ENCODE measurements around the gene CATSPER1.

CATSPER1 gene

DNA sequence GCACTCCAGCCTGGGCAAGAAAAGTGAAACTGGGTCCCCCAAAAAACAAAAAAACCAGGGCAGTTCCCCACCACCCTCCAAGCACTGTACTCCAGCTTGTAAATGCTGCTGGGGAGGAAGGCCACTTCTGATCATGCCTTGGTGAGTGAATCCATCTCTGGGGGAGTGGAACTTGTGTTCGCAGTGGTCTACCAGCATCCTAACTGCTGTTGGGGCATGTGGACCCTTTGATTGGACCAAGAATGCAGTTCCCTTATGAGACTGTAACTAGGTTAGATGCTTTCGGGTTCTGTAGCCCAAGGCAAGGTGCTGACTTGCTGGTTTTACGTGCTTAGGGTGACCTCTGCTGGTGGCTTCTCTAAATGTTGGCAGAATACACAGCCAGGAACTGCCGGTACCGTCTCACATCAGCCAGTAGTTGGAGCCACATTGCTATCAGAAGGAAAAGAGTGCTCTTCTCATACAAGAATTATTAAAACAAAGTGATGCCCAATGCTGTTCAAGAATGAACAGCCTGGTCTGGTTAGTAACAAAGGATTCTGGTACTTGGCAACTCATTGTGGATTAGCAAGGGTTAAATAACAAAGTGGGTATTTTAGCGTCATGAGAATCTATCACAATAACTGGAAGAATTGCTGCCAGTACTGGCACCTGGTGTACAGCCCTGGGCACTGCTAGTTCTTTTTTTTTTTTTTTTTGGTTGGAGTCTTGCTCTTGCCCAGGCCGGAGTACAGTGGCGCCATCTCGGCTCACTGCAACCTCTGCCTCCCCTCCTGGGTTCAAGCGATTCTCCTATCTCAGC, 37.3 kb downstream of the CATSPER1 start:
- no peak overlapping the region for H2AFZ ChIP-seq
- peak overlapping the region; percentile 15 for H3K27ac ChIP-seq
- H3K9me3 ChIP-seq (ENCODE audit: control insufficient read depth, low read length): no peaks in the 10 kb centered on the region
- H3K27me3 ChIP-seq (ENCODE audit: control insufficient read depth, insufficient read depth, low read length): no peaks in the 10 kb centered on the region
- H3K4me1 ChIP-seq: no peaks in the 10 kb centered on the region
- TF ChIP-seq, protein P1, sequence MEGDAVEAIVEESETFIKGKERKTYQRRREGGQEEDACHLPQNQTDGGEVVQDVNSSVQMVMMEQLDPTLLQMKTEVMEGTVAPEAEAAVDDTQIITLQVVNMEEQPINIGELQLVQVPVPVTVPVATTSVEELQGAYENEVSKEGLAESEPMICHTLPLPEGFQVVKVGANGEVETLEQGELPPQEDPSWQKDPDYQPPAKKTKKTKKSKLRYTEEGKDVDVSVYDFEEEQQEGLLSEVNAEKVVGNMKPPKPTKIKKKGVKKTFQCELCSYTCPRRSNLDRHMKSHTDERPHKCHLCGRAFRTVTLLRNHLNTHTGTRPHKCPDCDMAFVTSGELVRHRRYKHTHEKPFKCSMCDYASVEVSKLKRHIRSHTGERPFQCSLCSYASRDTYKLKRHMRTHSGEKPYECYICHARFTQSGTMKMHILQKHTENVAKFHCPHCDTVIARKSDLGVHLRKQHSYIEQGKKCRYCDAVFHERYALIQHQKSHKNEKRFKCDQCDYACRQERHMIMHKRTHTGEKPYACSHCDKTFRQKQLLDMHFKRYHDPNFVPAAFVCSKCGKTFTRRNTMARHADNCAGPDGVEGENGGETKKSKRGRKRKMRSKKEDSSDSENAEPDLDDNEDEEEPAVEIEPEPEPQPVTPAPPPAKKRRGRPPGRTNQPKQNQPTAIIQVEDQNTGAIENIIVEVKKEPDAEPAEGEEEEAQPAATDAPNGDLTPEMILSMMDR (IDR thresholded peaks at IDR 0.05): peak; percentile 89
- no peak overlapping the region for H3K4me2 ChIP-seq (ENCODE audit: low read length)
- no peaks in the 10 kb centered on the region for H3K36me3 ChIP-seq (ENCODE audit: control insufficient read depth, insufficient read depth, low read length)
- H3K9ac ChIP-seq: no peak overlapping the region
- no peaks in the 10 kb centered on the region for H3K79me2 ChIP-seq
- no peak overlapping the region for H3K4me3 ChIP-seq (ENCODE audit: low read depth, low read length)

DNA sequence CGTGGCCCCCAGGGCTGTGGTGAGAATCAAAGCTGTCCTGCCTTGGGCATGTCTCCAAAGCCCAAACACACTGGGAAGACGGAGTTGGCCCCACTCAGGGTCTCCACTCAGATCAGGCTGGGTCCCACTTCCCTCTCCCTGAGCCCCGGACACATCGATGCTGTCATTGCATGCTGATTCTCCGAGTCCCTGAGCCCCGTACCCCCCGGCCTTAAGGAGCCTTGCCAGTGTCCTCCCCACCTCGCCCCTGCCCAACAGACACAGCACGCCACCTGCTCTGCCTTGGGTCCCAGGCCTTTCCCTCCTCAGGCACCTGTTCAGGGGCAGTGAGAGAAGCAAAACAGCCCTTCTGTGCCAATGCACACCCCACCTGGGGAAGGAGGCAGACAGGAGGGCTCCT, 38.9 kb downstream of the CATSPER1 start:
- Histone ChIP-seq H3K4me2 (ENCODE audit: low read length) (no peak overlapping the region), H3K4me1 (no peaks in the 10 kb centered on the region), H3K4me3 (ENCODE audit: low read depth, low read length) (no peak overlapping the region), H3K79me2 (no peaks in the 10 kb centered on the region), H3K36me3 (ENCODE audit: control insufficient read depth, insufficient read depth, low read length) (no peaks in the 10 kb centered on the region), H3K27ac (no peak overlapping the region), H3K9me3 (ENCODE audit: control insufficient read depth, low read length) (no peaks in the 10 kb centered on the region), H3K9ac (no peak overlapping the region), H3K27me3 (ENCODE audit: control insufficient read depth, insufficient read depth, low read length) (no peaks in the 10 kb centered on the region), H2AFZ (no peak overlapping the region)
- TF ChIP-seq, protein P1 (IDR thresholded peaks at IDR 0.05): no peak

DNA sequence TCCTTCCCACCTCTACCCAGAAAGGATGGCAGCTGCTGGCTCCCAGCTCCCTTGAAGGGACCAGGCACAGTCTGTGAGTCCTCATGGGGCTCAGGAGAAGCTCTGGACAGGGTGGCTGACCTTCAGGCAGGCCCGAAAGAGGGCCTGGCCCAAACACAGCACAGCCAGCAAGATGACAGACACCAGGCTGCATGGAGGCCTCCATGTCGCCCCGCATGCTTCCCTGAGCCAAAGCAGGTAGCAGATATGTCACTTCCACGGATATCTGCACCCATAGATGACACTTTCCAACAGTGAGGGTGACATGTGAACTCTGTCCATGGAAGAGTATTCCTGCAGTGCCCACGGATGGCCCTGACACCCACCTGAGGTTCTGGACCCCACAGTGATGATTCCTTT, 42.7 kb downstream of the CATSPER1 start:
- Histone ChIP-seq H3K4me2 (ENCODE audit: low read length) (no peak overlapping the region), H3K9ac (no peak overlapping the region), H3K9me3 (ENCODE audit: control insufficient read depth, low read length) (no peaks in the 10 kb centered on the region), H3K79me2 (no peaks in the 10 kb centered on the region), H3K27ac (no peak overlapping the region), H3K36me3 (ENCODE audit: control insufficient read depth, insufficient read depth, low read length) (no peaks in the 10 kb centered on the region), H3K4me3 (ENCODE audit: low read depth, low read length) (no peak overlapping the region), H2AFZ (no peak overlapping the region), H3K27me3 (ENCODE audit: control insufficient read depth, insufficient read depth, low read length) (no peaks in the 10 kb centered on the region), H3K4me1 (no peaks in the 10 kb centered on the region)
- TF ChIP-seq, protein P1 (IDR thresholded peaks at IDR 0.05): no peak

DNA sequence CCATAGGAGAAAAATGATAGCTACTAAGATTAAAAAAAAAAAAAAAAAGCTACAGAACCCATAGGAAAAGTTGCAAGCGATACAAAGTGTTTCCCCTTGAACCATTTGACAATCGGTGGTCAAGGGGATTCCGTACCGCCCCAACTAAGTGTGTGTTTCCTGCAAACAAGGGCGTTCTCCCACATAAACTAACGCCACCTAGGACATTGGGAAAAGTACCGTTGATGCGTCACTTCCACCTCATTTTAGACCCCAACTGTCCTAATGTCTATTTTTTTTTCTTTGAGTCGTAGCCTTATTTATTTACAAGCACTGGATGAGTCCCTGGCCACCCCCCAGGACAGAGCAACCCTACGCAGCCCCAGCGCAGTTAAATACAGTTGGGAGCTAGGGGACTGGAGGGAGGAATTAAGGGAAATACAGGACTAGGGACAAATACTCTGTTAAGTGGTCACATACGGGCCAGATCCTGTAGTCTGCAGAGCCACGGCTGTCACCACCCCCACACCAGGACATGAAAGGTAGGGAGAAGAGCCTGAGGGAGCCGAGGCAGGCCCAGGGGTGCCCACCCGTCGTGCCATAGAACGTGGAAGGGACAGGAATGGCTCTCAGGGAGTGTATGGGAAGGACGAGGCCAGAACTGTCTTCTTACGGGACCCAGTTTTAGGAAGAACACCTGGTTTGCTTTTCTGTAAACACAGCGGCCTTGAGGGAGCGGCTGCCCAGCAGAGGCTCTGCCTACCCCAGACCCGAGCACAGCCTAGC, 43.3 kb downstream of the CATSPER1 start:
- H3K36me3 ChIP-seq (ENCODE audit: control insufficient read depth, insufficient read depth, low read length): no peaks in the 10 kb centered on the region
- H3K27me3 ChIP-seq (ENCODE audit: control insufficient read depth, insufficient read depth, low read length): no peaks in the 10 kb centered on the region
- no peak overlapping the region for H3K4me2 ChIP-seq (ENCODE audit: low read length)
- no peak overlapping the region for H2AFZ ChIP-seq
- H3K79me2 ChIP-seq: no peaks in the 10 kb centered on the region
- TF ChIP-seq, protein P1 (IDR thresholded peaks at IDR 0.05): no peak
- no peaks in the 10 kb centered on the region for H3K9me3 ChIP-seq (ENCODE audit: control insufficient read depth, low read length)
- H3K9ac ChIP-seq: no peak overlapping the region
- no peak overlapping the region for H3K27ac ChIP-seq
- H3K4me1 ChIP-seq: no peaks in the 10 kb centered on the region
- no peak overlapping the region for H3K4me3 ChIP-seq (ENCODE audit: low read depth, low read length)
